ENCODE measurements around the gene FRMD4A. TPM values are rescaled to one million over a fixed set of nuclear protein-coding genes. Genes with fewer than 3 reads are reported as not detected.

FRMD4A gene
- total and polyA plus RNA-seq, 7 donors, result 2.9 to 9.1 (median 6.2) TPM

GRCh38 chr10:13788711-13789447 lies 541.8 kb downstream of the FRMD4A start:
- intact Hi-C loops (cut with DNase I), result loop anchor here in 1 of 2 donors (10.0 kb wide), 1 partner anchor 176 kb away; no protein-coding TSS in a partner anchor
- ATAC-seq (peak in 3 of 4 donors; percentile 45 to 72 (median 50)), DNase-seq (peak; percentile 71 to 80)
- no peaks in the 10 kb centered on the region for H3K36me3 ChIP-seq (ENCODE audit: insufficient read depth in 1 of 2, low read depth in 1 of 2)
- no peaks in the 10 kb centered on the region for H3K9me3 ChIP-seq
- TF ChIP-seq CTCF (IDR thresholded peaks at IDR 0.05), result no peak
- H3K4me3 ChIP-seq, result no peak overlapping the region
- peaks cover 0 to 4% (median 0%) of the 10 kb centered on the region in 3 donors for H3K27me3 ChIP-seq (ENCODE audit: insufficient read depth in 3 of 3, low read length in 2 of 3)
- peak overlapping the region; percentile 13 for H3K27ac ChIP-seq
- WGBS, 3 donors, result 27 to 35% (median 30%) methylated on average over 9 of the region's 9 CpGs
- peaks cover 5% of the 10 kb centered on the region for H3K4me1 ChIP-seq

GRCh38 chr10:13788320-13788600 lies 542.5 kb downstream of the FRMD4A start:
- no peak for TF ChIP-seq CTCF (IDR thresholded peaks at IDR 0.05)
- peaks cover 5% of the 10 kb centered on the region for H3K4me1 ChIP-seq

GRCh38 chr10:13787015-13787421 lies 543.7 kb downstream of the FRMD4A start:
- TF ChIP-seq CTCF (IDR thresholded peaks at IDR 0.05), result no peak
- peak in 1 of 4 donors; percentile 30 for ATAC-seq

More at GRCh38 chr10:13788320-13788600, 542.5 kb downstream of the FRMD4A start:
- ATAC-seq, result peak in 2 of 4 donors; percentile 16 to 34
- WGBS, 3 donors, result 36 to 51% (median 43%) methylated on average over 5 of the region's 5 CpGs
- Histone ChIP-seq H3K36me3 (ENCODE audit: insufficient read depth in 1 of 2, low read depth in 1 of 2) (no peaks in the 10 kb centered on the region), H3K27me3 (ENCODE audit: insufficient read depth in 3 of 3, low read length in 2 of 3) (peaks cover 0 to 4% (median 0%) of the 10 kb centered on the region in 3 donors), H3K4me3 (no peak overlapping the region), H3K9me3 (no peaks in the 10 kb centered on the region), H3K27ac (peak overlapping the region; percentile 13)
- no peak for DNase-seq
- intact Hi-C loops (cut with DNase I), result loop anchor here in 1 of 2 donors (10.0 kb wide), 1 partner anchor 177 kb away; no protein-coding TSS in a partner anchor

GRCh38 chr10:13784067-13784466 lies 546.7 kb downstream of the FRMD4A start:
- DNase-seq, result no peak
- H3K27ac ChIP-seq, result no peak overlapping the region
- TF ChIP-seq CTCF (IDR thresholded peaks at IDR 0.05), result no peak
- 65 to 81% (median 67%) methylated on average over 2 of the region's 2 CpGs for WGBS, 3 donors
- no peak for ATAC-seq
- H3K4me1 ChIP-seq, result peaks cover 5% of the 10 kb centered on the region
- intact Hi-C loops (cut with DNase I), result loop anchor here in 1 of 2 donors (10.0 kb wide), 1 partner anchor 181 kb away; no protein-coding TSS in a partner anchor
- H3K36me3 ChIP-seq (ENCODE audit: insufficient read depth in 1 of 2, low read depth in 1 of 2), result no peaks in the 10 kb centered on the region
- H3K4me3 ChIP-seq, result no peak overlapping the region
- no peaks in the 10 kb centered on the region for H3K27me3 ChIP-seq (ENCODE audit: insufficient read depth in 3 of 3, low read length in 2 of 3)
- H3K9me3 ChIP-seq, result no peaks in the 10 kb centered on the region

More at GRCh38 chr10:13787015-13787421, 543.7 kb downstream of the FRMD4A start:
- no peak for DNase-seq
- H3K36me3 ChIP-seq (ENCODE audit: insufficient read depth in 1 of 2, low read depth in 1 of 2), result no peaks in the 10 kb centered on the region
- H3K27me3 ChIP-seq (ENCODE audit: insufficient read depth in 3 of 3, low read length in 2 of 3), result peaks cover 0 to 4% (median 0%) of the 10 kb centered on the region in 3 donors
- whole genome bisulfite sequencing, 3 donors, result 43 to 58% (median 51%) methylated on average over 11 of the region's 11 CpGs
- no peak overlapping the region for H3K27ac ChIP-seq
- no peak overlapping the region for H3K4me3 ChIP-seq
- H3K9me3 ChIP-seq, result no peaks in the 10 kb centered on the region
- peaks cover 5% of the 10 kb centered on the region for H3K4me1 ChIP-seq
- intact Hi-C loops (cut with DNase I), result loop anchor here in 1 of 2 donors (2.0 to 10.0 kb wide), 2 partner anchors 178 to 306 kb away; no protein-coding TSS in a partner anchor

All from psoas muscle (tissue), 8 donors.